ENCODE measurements around the gene ATP9B. TPM values are rescaled to one million over a fixed set of nuclear protein-coding genes. Genes with fewer than 3 reads are reported as not detected.

ATP9B gene
- total RNA-seq, 1 experiment from 2014 or later = 6.5 TPM

DNA sequence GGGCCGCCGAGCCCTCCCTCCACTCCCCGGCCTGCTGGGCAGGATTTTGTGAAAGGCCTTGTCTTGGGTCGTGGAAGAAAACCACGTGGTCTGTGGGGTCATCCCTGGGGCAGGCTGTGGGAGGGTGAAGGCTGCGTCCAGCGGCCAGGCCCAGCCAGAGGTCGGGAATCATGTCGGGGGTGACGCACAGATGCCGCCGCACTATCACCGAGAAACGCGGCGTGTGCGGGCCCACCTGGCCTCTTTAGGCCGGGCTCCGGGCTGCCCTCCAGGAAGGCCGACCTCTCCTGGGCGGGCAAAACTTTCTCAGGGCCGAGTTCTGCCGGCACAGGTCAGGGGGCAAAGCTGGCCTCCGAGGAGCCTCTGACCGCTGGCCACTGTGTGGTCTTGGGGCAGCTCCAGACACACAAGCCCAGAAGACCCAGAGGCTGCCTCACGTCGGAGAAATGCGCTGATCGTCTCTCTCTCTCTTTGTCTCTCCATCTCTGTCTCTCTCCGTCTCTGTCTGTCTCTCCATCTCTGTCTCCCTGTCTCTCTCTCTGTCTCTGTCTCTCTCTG is 354.9 kb downstream of the ATP9B start:
- DNase-seq (ENCODE audit: low read depth) = no peak

DNA sequence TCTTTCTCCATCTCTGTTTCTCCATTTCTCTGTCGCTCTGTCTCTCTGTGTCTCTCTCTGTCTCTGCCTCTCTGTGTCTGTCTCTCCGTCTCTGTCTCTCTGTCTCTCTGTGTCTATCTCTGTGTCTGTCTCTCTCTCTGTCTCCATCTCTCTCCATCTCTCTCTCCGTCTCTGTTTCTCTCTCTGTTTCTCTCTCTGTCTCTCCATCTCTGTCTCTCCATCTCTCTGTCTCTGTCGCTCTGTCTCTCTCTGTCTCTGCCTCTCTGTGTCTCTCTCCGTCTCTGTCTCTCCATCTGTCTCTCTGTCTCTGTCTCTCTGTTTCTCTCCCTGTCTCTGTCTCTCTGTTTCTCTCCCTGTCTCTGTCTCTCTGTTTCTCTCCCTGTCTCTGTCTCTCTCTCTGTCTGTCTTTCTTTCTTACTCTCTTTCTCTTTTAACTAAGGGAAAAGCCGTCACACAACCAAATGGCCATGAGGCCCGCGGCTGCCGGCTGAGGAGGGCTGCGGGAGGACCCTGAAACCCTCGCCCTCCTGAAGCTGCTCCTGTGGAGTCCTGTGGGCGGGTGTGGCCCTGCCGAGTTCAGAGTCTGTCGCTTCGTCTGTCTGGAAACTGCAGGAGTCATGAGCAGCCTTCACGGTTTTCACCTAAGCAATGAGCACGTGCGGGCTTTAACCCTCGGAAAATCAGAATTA is 355.8 kb downstream of the ATP9B start:
- DNase-seq (ENCODE audit: low read depth) = no peak

- no peak for DNase-seq (ENCODE audit: low read depth)
Measured at GRCh38 chr18:79425569-79425886, 356.3 kb downstream of the ATP9B start.

- DNase-seq (ENCODE audit: low read depth) = no peak
Measured at GRCh38 chr18:79426376-79427300, 357.4 kb downstream of the ATP9B start.

GRCh38 chr18:79427368-79428225 is 358.4 kb downstream of the ATP9B start:
- no peak for DNase-seq (ENCODE audit: low read depth)

Other genes with a start within 250 kb of the ATP9B start
- not detected in 2 replicates for gene SALL3, start 89.6 kb upstream of the ATP9B start, total RNA-seq (2014; rRNA removed; shearing (Covaris generic))